Esophagus squamous epithelium (tissue), 4 donors: Measurements from ENCODE around the gene CLEC19A.

Source experiments
- POLR2A ChIP-seq, 4 donors: fragments of 450-650 bp; IDR thresholded peaks; one replicate each; pipeline ENCODE4 v1.6.1; 2017; ENCODE audit warnings: antibody characterized with exemption in 4 of 4, mild to moderate bottlenecking in 4 of 4, moderate library complexity in 3 of 4
- TF ChIP-seq, protein P1 (sequence below), 6 experiments: fragments of 450-650 bp in 4 of 6; fragments of 200-600 bp in 2 of 6; sonication (generic) in 2 of 6; IDR thresholded peaks; one replicate each; pipeline ENCODE4 v1.5.1; 2016 to 2019; ENCODE audit warnings: antibody characterized with exemption in 6 of 6, mild to moderate bottlenecking in 4 of 6, moderate library complexity in 4 of 6

DNA sequence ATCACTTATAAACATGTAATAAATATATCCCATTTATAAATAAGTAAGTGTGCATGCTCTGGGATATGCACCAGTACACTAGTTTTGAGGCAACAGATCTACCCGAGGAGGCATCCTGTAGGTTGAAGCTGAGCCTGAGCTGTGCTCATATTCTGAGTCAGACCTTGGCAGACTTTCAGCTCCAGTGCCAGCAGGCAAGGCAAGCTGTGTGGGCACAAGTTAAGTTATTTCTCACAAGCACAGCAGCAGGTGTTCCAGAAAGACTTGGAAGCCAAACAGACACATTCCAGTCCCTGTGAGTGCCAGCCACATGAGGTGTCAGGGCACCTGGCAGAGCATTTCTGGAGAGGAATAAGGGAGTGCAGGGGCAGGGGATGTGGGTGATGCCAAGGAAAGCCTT lies 1.3 kb upstream of the CLEC19A start:
- TF ChIP-seq, protein P1, sequence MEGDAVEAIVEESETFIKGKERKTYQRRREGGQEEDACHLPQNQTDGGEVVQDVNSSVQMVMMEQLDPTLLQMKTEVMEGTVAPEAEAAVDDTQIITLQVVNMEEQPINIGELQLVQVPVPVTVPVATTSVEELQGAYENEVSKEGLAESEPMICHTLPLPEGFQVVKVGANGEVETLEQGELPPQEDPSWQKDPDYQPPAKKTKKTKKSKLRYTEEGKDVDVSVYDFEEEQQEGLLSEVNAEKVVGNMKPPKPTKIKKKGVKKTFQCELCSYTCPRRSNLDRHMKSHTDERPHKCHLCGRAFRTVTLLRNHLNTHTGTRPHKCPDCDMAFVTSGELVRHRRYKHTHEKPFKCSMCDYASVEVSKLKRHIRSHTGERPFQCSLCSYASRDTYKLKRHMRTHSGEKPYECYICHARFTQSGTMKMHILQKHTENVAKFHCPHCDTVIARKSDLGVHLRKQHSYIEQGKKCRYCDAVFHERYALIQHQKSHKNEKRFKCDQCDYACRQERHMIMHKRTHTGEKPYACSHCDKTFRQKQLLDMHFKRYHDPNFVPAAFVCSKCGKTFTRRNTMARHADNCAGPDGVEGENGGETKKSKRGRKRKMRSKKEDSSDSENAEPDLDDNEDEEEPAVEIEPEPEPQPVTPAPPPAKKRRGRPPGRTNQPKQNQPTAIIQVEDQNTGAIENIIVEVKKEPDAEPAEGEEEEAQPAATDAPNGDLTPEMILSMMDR (IDR thresholded peaks at IDR 0.05) = no peak
- no peak for TF ChIP-seq POLR2A (IDR thresholded peaks at IDR 0.05)
